ENCODE measurements around the gene BNIP3.
A peak's percentile ranks its signal among the peaks of the same experiment; 100 is the strongest.

Gene BNIP3

DNA sequence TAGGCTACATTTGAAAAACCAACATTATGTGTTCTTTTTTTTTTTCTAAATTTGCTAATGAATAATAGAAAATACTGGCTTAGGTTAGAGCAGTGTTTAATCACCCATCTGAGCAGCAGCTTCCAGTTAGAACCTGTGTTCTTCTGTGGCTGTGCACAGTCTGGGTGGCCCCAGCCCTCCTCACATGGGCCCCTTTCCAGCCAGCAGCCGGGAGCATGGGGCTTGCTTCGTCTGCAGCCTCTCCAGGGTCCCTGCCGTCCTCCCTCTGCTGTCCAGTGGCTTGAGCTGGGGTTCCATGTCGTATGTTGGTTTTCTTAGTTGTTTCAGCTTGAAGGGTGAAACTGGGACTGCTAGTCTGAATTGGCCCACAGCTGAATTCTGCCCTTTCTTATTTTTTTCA, 37.3 kb downstream of the BNIP3 start:
- TF ChIP-seq, protein P1, sequence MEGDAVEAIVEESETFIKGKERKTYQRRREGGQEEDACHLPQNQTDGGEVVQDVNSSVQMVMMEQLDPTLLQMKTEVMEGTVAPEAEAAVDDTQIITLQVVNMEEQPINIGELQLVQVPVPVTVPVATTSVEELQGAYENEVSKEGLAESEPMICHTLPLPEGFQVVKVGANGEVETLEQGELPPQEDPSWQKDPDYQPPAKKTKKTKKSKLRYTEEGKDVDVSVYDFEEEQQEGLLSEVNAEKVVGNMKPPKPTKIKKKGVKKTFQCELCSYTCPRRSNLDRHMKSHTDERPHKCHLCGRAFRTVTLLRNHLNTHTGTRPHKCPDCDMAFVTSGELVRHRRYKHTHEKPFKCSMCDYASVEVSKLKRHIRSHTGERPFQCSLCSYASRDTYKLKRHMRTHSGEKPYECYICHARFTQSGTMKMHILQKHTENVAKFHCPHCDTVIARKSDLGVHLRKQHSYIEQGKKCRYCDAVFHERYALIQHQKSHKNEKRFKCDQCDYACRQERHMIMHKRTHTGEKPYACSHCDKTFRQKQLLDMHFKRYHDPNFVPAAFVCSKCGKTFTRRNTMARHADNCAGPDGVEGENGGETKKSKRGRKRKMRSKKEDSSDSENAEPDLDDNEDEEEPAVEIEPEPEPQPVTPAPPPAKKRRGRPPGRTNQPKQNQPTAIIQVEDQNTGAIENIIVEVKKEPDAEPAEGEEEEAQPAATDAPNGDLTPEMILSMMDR (IDR thresholded peaks at IDR 0.05; ENCODE audit: low read length, missing control alignments) = no peak
- no peak overlapping the region for H3K4me3 ChIP-seq (replicated peaks; ENCODE audit: low read depth, low read length)
- DNase-seq (ENCODE audit: low read depth) = no peak

DNA sequence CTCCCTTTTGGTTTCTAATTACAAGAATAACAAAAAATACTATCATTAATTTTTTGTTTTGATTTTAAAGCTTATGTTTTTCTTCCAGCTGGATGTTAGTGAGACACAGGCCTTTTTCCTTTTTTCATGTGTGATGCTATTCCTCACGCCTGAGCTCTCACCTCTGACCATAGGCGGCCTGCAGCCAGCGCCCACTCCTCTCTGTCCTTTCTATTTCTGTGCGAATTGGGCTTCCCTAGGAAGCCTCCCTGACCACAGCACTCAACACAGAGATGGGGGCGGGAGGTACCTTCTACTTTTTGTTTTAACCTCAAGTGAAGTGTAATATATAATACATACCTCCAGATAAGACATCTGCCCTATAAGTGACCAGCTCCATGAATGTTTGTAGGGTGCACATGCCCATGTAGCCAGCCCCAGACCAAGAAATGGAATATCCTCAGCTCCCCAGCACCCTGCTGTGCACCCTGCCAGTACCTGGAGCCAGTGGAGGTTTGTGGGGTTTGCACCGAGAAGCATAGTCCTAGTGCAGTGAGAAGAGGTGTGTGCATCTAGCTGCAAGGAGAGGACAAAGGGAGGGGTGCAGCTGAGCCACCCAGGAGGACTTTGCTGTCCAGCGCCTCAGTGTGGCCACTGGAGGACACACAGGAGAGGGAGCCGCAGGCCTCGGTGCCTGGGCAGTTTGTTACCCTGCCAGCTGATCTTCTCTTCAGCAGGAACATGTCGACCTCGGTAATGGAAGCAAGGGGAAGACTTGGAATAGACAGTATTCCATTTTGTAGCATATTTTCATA, 38.5 kb downstream of the BNIP3 start:
- DNase-seq (ENCODE audit: low read depth) = peak; percentile 24
- TF ChIP-seq, protein P1 (IDR thresholded peaks at IDR 0.05; ENCODE audit: low read length, missing control alignments) = peak; percentile 46
- no peak overlapping the region for H3K4me3 ChIP-seq (replicated peaks; ENCODE audit: low read depth, low read length)

DNA sequence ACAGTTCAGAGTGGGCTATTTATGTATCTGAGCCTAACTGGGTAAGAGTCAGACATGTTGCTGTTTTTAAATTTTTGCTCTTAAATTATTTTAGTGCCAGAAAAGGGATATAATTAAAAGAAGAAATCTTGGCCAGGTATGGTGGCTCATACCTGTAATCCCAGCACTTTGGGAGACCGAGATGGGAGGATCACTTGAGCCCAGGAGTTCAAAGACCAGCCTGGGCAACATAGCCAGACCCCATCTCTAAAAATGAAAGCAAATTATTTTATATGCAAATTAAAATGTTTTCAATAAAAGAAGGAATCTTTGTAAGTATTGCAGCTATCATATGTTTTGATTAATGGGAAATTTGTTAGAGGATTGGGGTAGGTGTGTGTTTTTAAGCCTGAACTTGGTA, 39.3 kb downstream of the BNIP3 start:
- TF ChIP-seq, protein P1 (IDR thresholded peaks at IDR 0.05; ENCODE audit: low read length, missing control alignments) = no peak
- no peak for DNase-seq (ENCODE audit: low read depth)
- H3K4me3 ChIP-seq (replicated peaks; ENCODE audit: low read depth, low read length) = no peak overlapping the region

DNA sequence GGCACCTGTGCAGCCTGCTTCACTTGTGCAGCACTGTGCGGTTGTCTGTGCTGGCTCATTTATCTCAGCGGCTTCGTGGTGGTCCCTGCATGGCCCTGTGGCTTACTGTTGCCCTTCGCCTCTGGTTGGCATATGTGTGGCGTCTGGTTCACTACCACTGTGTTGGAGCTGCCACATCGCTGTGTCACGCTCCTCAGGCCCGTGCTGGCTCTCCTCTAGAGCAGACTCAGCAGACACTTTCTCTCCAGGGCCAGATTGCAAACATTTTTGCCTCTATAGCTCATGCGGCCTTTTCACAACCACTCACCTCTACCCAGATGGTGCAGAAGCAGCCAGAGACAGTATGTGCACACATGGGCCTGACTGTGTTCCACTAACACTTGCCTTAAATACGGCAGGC, 43.0 kb downstream of the BNIP3 start:
- TF ChIP-seq, protein P1 (IDR thresholded peaks at IDR 0.05; ENCODE audit: low read length, missing control alignments) = no peak
- no peak for DNase-seq (ENCODE audit: low read depth)
- H3K4me3 ChIP-seq (replicated peaks; ENCODE audit: low read depth, low read length) = no peak overlapping the region

DNA sequence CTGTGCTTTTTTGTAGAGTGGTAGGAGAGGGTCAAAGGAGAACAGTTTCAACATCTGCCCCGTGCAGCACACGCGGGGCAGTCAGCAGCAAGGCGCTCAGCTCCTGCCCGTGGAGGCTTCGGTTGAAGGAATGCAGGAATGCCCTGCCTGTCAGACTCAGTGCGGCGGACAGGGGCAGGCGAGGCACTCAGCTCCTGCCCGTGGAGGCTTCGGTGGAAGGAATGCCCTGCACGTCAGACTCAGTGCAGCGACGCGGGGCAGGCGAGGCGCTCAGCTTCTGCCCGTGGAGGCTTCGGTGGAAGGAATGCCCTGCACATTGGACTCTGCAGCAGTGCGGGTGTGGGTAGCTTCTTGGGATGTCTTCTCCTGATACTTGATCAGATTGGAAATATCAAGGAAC, 43.9 kb downstream of the BNIP3 start:
- no peak overlapping the region for H3K4me3 ChIP-seq (replicated peaks; ENCODE audit: low read depth, low read length)
- TF ChIP-seq, protein P1 (IDR thresholded peaks at IDR 0.05; ENCODE audit: low read length, missing control alignments) = no peak
- DNase-seq (ENCODE audit: low read depth) = no peak

DNA sequence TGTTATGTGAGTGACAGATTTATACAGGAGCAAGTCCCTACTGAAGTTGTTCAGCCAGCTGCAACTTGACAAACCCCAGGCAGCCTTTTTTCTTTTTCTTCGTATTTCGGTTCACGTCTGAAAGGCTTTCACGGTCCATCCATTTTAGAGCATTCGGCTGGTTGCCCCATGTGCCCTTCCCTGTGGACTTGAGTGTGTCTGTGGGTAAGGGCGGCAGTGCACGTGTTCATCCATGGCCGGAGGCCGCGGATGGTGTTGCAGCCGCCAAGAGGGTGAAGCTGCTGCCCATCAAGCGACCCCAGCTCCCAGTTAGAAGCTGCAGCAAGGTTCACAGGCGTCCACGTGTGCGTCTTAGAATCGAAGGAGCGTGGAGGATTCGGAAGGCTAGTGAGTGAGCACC, 45.0 kb downstream of the BNIP3 start:
- DNase-seq (ENCODE audit: low read depth) = no peak
- TF ChIP-seq, protein P1 (IDR thresholded peaks at IDR 0.05; ENCODE audit: low read length, missing control alignments) = no peak
- H3K4me3 ChIP-seq (replicated peaks; ENCODE audit: low read depth, low read length) = no peak overlapping the region

DNA sequence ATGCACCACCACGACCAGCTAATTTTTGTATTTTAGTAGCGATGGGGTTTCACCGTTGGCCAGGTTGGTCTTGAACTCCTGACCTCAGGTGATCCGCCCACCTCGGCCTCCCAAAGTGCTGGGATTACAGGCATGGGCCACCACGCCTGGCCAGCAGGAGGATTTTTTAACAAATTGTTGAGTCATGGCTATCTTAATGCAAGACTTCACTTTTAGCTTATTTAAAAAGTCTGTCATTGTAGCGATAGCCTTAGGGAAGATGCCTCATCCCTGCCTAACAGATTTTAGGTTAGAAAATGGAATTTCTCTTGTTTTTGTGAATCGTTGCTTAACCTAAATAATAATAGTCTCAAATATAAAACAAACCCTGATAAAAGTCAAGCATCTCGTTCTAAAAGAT, 45.4 kb downstream of the BNIP3 start:
- TF ChIP-seq, protein P1 (IDR thresholded peaks at IDR 0.05; ENCODE audit: low read length, missing control alignments) = no peak
- no peak overlapping the region for H3K4me3 ChIP-seq (replicated peaks; ENCODE audit: low read depth, low read length)
- DNase-seq (ENCODE audit: low read depth) = no peak

Data from fibroblast of pulmonary artery (primary cell).